ENCODE results near the gene P2RY2.

- TF ChIP-seq CTCF (IDR thresholded peaks at IDR 0.05) (no peak), EZH2phosphoT487 (IDR thresholded peaks at IDR 0.05) (no peak), EZH2 (IDR thresholded peaks at IDR 0.05) (no peak)
Measured at GRCh38 chr11:73248526-73249185, 30.6 kb downstream of the P2RY2 start.

Data from neural progenitor cell (in vitro differentiated cells).